Stimulated activated CD8-positive, alpha-beta memory T cell treated with anti-CD3 and anti-CD28 coated beads, Interleukin-15, amount 100 ng/mL, for 4 hours (primary cell): Measurements from ENCODE around the gene CALR3.
A peak's percentile ranks its signal among the peaks of the same experiment; 100 is the strongest.
"Not testable (repeated sequence)": the region's sequence is repeated elsewhere in the genome, so short reads cannot be mapped to it uniquely, and the experiment has no call there.

Source experiments
- DNase-seq, 2 donors: peaks; one replicate each; pipeline ENCODE4 v3.0.0-alpha.2; 2020; ENCODE audit warnings: low read depth in 2 of 2

CALR3 gene

GRCh38 chr19:16457954-16458331 lies 38.0 kb downstream of the CALR3 start:
- DNase-seq: no peak

GRCh38 chr19:16457195-16457953 lies 38.6 kb downstream of the CALR3 start:
- DNase-seq: no peak

DNA sequence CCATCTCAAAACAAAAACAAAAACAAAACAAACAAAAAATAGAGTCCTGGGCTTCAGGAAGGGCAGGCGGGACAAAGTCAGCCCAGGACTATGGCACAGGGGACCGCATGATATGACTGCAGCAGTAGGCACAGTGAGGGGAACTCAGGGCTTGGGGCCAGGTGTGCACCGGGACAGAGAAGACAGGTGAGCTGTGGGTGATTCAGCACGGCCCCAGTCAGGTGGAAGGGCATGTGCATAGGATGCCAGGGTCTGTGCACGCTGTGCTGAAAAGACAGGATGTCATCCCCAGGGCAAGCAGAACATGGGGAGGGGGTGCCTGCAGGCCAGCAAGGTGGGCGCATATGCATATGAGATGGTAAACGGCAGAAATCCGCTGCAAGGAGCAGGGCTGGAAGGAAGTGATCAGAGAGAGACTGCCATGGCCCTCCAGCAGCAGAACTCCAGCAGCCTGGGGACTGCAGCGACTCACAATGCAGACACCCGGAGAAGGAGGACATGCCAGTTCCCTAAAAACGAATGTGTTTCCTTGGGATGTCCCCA lies 39.2 kb downstream of the CALR3 start:
- no peak for DNase-seq

- no peak for DNase-seq
Measured at GRCh38 chr19:16455489-16455888, 40.5 kb downstream of the CALR3 start.

- no peak for DNase-seq
Measured at GRCh38 chr19:16454351-16454918, 41.5 kb downstream of the CALR3 start.

DNA sequence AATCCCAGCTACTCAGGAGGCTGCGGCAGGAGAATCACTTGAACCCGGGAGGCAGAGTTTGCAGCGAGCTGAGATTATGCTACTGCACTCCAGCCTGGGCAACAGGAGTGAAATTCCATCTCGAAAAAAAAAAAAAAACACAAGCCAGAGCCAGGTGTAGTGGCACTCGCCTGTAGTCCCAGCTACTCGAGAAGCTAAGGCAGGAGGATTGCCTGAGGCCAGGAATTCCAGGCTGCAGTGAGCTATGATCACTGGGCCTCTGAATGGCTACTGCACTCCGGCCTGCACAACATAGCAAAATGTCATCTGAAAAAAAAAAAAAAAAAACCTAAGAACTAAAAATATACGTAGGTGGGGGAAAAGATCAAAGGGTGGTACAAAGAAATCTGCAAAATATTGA lies 43.6 kb downstream of the CALR3 start:
- DNase-seq: no peak

GRCh38 chr19:16449330-16449961 lies 46.5 kb downstream of the CALR3 start:
- no peak for DNase-seq

DNA sequence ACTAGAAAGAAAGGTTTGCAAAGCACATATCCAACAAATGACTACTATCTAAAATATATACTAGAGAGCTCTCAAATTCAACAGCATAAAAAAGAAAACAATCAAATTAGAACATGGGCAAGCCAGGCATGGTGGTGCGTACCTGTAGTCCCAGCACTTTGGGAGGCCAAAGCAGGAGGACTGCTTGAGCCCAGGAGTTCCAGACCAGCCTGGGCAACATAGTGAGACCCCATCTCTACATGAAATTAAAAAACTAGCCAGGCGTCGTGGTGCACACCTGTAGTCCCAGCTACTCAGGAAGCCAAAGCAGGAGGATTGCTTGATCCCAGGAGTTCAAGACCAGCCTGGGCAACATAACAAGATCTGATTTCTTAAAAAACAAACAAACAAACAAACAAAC lies 47.1 kb downstream of the CALR3 start:
- not testable (repeated sequence) for DNase-seq

DNA sequence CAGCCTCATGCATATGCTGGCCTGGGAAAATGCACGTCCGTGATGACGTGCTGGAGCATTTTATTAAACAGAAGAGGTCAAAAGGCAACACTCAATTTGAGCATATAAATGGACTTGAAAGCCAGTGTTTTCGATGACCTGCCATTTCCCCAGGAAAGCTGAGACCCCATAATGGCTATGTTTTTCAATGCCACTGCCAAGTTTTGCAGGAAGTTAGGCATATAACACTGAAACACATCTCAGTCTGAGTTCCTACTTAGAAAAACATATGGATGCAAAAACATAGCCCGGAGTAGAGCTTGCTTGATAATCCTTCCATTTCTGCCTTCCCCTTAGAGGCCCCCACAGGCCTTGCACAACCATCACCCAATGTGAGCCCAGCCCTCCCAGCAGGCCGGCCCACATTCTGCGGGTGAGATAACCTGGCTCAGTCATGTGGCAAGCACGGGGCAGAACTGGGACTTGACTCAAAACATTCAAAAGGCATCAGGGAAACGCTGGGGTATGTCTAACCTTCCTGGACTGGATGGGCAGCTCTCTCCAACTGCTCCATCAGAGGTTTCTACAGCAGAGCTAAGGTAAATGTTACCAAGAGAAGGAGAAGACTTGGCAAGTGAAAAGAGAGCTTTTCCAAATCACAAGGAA lies 49.1 kb downstream of the CALR3 start:
- peak; percentile 25 to 29 for DNase-seq

DNA sequence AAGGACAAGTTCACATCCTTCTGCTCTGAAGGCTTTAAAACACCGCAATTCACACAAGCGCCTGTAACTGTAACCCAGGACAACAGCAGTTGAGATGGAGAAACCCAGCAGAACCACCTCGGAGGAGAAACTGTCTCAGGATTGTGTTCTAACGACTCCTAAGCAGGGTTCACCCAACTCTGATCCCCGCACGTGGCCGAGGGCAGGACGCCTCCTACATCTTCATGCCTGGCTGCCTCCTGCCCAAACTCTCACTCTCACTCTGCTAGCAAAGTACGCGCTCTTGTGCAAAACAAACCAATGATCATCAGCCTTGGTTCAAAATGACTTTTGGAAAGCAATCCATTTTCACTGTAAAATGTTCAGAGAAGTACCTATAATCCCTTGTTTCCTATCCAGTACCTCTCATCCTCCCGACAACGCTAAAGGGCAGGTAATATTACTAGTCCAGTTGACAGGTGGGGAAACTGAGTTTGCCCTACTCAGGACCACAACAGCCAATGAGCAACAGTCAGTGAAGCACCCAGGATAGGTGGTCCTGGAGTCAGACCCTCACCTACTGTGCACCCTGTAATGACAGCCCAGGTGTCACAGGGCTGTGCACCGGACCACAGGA lies 49.8 kb downstream of the CALR3 start:
- DNase-seq: no peak

DNA sequence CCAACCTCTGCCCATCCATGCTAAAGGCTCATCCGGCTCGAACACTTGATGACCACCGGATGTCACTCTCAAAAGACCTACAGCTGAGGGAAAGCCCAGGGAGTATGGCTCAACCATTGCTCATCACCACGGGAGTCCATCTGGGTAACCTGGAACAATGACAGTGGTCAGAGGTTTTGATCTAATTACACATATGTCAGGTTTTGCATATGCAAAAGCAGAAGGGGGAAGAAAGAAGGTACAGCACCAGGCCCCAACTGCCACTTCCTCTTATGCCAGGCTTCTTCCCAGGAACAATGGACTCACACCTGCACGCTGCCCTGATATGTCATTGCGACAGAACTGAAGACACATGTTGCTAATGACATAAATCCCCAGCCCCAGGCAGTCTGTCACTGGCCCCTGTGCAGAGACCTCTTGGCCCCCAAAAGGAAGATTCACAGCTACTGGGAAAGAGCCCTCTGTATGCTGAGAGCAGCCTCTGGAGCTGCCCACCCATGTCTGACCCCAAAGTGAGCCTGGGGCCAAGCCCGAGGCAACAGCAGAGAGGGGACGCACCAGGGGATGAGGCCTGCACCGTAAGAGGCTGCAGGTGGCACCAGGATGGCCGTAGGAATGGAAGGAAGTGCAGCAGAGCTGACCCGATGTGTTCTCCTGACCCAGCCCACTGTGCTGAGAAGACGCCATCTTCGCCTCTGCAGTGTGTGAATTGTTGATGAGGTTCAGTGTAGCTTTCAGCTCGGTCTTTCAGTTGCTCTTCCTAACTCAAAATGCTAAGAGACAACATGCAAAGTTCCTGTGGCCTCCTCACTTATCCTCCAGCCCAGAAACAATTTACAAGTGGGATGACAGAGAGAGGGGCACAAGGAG lies 50.5 kb downstream of the CALR3 start:
- no peak for DNase-seq

DNA sequence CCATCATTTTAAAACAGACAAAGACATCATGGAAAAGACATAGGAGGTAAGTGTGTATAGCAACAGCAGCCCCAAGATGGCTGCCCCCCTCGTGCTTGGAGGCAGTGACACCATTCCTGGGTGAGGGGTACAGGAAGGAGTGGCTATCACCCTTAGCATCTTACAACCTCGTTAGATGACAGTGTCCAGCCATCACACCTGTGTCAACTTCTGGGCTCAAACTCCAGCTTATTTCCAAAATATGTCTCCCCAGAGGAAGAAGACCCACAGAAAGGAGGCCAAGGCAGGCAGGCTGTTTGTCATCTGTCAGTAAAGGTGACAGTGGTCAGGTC lies 51.7 kb downstream of the CALR3 start:
- DNase-seq: no peak

DNA sequence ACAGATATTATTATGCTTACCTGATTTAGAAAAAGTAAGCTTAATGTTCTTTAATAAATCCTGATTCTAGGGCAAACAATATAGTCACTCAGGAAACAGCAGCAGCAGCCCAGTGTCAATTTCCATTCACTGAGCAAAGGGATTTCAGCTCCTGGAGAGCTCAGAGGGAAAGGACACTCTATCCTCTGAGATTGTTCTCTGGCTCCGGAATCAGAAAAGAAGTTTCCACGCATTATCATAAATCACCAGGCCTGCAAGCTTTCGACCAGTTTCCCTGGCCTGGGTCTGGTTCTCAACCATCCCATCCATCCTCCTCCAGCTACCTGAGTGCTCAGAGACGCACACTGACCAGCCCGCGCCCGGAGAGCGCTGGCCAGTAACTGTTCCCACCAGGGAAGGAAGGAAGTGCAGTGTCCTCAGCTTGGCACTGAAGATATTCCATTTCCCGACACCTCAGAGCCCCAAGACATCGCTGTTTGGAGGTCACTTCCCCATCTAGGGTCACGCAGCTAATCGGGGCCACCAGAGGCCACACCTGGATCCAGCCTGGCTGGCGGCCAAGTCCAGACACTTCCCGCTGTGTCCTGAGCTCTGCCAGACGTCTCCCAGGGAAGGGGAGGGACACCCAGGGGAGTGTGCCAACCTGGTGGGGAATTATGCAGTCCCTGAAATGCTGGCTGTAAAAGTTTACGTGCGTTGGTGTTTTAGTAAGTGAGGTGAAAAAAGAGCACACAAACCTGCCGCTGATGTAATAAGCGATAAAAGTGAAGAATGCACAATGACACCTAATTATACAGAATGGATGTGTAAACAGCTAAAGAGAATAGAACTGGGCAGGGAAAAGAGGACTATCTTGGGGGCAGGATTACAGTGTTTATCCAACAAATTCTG lies 53.3 kb downstream of the CALR3 start:
- DNase-seq: no peak

DNA sequence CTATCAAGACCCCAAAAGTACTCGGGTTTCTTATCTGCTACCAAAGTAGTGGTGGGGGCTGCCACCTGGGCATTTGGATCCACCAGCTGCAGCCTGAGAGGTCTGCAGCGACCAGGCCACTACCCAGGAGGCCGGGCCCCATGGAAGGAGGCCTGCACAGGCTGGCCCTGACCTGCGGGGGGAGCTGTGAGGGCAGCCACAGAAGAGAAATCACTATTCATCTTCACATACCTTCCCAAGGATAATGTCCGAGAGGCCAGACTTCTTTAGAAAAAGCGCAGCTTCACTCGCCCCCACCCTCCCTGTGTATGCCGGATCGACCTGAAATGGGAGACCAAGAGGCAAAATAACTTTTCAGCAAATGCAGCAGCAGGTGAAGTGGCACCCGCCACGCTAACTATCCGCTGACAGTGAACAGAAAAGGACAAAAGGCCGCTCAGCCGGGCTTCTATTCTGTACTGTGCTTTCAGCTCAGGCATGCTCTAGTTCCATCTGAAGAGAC lies 54.3 kb downstream of the CALR3 start:
- no peak for DNase-seq

GRCh38 chr19:16436780-16437332 lies 59.1 kb downstream of the CALR3 start:
- no peak for DNase-seq

GRCh38 chr19:16435999-16436650 lies 59.8 kb downstream of the CALR3 start:
- no peak for DNase-seq

- no peak for DNase-seq
Measured at GRCh38 chr19:16435238-16435917, 60.6 kb downstream of the CALR3 start.

- no peak for DNase-seq
Measured at GRCh38 chr19:16433986-16434385, 62.0 kb downstream of the CALR3 start.

DNA sequence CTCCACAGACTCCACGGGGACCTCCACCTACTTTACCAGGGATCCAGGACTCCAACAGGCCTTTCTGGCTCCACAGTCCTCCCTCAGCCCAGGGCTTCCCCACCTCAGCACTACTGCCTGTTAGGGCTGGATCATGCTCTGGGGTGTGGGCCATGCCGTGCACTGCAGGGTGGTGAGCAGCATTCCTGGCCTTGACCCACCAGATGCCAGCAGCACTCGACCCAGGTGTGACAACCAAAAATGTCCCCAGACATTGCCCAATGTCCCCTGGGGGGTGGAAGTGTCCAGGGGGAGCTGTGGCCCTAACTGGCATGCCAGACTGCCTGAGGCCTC lies 66.2 kb downstream of the CALR3 start:
- no peak for DNase-seq
